LNCaP clone FGC (cell line): ENCODE results near the gene CRYBA2.

Experiments used
- DNase-seq: peaks from one replicate; pipeline ENCODE4 v3.0.0-alpha.2; 2011; ENCODE audit warnings: low read depth
- H3K4me3 ChIP-seq: 2 replicates; pipeline ENCODE4 v1.5.1; 2011; ENCODE audit warnings: mild to moderate bottlenecking, low read depth, low read length, control low read depth
- TF ChIP-seq, protein P1 (sequence below): IDR thresholded peaks from 2 replicates; pipeline ENCODE4 v1.5.1; 2012; ENCODE audit warnings: mild to moderate bottlenecking; ENCODE audit not compliant: control insufficient read depth, insufficient read depth; ENCODE audit errors: extremely low read depth

CRYBA2 gene

DNA sequence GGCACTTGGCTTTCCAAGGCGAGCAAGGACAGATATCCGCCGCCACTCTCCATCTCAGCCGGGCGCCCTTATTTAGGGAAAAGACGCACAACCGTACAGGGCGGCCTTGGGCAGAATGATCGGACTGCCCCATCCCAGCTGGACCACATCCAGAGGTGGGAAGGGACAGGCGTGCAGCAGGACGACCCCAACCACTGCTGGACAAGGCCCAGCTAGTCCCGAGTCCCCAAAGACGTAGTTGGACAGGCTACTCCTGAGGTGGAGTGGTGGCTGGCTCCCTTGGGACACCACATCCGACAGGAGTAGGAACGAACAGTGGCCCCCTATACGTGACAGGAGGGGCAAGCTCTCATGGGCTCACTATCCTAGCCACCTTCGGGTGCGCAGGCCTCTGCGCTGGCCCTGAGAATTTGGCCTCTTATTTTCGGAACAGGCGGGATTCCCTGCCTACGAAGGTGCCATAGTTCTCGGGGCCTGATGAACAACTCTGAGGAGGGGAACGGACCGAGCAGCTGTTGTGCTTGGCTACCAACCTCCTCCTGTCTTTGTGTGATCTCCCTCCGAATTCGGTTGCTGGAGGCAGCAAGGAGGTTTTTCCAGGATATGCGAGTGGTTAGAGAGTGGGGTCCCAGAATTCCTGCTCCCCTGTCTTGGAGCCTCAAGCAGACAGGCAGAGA lies 10.5 kb downstream of the CRYBA2 start:
- DNase-seq: no peak
- H3K4me3 ChIP-seq: no peak overlapping the region
- TF ChIP-seq, protein P1, sequence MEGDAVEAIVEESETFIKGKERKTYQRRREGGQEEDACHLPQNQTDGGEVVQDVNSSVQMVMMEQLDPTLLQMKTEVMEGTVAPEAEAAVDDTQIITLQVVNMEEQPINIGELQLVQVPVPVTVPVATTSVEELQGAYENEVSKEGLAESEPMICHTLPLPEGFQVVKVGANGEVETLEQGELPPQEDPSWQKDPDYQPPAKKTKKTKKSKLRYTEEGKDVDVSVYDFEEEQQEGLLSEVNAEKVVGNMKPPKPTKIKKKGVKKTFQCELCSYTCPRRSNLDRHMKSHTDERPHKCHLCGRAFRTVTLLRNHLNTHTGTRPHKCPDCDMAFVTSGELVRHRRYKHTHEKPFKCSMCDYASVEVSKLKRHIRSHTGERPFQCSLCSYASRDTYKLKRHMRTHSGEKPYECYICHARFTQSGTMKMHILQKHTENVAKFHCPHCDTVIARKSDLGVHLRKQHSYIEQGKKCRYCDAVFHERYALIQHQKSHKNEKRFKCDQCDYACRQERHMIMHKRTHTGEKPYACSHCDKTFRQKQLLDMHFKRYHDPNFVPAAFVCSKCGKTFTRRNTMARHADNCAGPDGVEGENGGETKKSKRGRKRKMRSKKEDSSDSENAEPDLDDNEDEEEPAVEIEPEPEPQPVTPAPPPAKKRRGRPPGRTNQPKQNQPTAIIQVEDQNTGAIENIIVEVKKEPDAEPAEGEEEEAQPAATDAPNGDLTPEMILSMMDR: no peak

DNA sequence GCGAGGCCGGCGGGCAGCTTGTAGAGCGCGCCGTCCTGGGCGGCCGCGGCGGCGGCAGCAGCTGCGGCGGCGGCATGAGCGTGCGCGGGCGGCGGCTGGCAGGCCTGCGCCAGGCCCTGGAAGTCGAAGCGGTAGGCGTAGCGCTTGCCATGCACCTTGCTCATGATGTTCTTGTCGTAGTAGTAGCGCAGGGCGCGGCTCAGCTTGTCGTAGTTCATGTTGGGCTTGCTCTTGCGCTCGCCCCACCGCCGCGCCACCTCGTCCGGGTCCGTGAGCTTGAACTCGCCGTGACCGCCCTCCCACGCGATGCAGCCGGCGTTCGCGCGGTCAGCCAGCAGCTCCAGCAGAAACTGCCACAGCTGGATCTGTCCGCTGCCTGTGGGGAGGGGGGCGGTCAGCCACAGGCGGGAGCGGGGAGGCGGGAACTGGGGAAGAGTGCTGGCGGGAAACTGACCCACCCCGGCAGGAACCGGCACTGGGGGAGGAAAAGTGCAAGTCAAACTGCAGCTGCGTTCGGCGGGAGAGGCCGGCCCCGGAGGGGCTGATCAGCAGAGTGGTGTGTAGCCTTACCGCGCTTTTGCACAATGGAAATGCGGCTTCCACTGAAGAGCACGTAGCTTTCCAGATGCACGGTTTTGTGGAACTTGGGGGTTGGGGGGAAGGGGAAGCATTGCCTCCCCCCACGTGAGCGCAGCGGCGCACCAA lies 11.2 kb downstream of the CRYBA2 start:
- H3K4me3 ChIP-seq: no peak overlapping the region
- DNase-seq: no peak
- TF ChIP-seq, protein P1: no peak

DNA sequence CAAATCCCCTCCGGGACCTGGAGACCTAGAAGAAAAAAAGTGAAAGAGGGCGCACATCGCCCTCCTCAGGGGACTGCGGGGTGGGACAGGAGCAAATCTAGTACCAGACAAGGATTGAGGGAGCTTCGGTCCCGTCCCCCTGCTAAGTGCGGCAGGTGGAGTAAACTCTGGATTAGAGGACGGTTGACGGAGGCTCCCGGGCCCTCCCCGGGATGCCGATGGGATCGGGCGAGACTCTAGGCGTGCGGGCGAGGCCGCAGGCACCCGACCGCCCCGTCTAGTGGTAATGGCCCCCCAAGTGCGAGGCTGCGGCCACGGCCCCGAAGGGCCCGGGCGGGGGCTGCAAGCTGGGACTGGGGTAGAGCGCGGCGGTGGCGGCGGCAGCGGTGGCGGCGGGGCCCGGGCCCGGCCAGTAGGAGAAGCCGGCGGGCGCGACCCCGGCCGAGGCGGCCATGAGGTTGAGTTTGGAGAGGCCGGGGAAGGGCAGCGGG lies 11.8 kb downstream of the CRYBA2 start:
- TF ChIP-seq, protein P1: no peak
- H3K4me3 ChIP-seq: no peak overlapping the region
- DNase-seq: no peak

DNA sequence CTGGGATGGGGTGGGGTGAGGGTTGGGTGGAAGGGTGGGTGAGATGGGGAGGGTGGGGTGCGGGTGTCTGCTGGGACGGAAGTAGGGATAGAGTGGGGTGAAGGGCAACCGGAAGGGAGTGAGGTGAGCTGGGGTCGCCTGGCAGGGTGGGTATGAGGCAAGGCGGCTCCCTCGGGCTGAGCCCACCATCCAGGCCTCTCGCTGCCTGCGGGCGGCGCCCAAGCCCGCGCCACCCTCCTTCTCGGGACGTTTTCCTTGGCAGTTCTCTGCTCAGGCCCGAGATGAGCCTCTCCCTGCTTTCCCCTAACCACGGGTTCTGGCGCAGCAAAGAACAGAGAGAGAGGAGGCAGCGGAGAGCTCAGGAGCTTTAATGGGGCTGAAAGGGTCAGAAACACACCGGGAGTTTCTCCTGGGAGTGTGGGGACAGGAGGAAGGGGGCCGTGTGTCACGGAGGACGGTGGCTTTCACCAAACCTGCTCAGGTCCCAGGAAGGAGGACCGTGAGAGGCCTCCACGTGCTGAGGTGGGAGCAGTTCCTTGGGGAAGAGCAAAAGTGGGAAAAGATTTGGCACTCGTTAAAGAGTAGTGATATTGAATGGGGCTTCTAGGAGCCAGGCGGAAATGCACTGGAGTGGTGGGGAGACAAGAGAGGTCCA lies 12.4 kb downstream of the CRYBA2 start:
- no peak overlapping the region for H3K4me3 ChIP-seq
- TF ChIP-seq, protein P1: no peak
- DNase-seq: no peak

DNA sequence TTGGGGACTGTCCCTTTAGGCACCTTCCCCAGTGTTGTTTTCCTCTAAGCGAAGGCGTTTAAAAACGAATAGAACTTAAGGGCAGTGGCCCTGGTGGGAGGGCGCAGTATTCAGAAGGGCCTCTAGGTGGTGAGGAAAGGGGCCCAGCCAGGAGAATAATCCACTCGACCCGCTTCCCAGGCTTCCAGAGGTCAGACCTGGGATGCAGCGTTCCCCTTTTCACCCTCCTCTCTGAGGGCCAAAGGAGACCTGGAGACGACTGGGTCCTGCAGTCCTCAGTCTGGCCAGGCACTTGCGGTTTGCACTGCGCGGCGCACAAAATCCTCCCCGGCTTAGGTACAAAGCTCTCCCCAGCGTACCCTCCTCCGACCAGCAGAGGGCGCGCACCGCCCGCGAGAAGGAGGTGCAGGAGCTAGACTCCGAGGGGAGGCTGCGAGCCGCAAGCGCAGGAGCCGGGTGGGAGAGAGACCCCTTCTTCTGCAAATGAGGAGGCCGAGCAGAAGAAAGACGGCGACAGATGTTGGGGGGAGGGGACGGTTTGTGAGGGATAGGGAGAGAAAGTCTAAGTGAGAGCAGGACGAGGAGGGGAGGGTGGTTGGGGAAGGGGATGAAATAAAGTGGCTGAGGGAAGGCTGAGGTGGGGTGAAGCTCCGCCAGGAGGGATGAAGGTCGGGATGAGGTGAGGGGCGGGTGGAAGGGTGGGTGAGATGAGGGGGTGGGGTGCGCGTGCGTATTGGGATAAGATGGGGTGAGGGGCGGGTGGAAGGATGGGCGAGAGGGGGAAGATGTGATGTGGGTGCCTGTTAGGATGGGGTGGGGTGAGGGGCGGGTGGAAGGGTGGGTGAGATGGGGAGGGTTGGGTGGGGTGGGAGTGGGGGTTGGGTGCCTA lies 13.1 kb downstream of the CRYBA2 start:
- TF ChIP-seq, protein P1: peak; percentile 96
- peak overlapping the region; percentile 30 for H3K4me3 ChIP-seq
- DNase-seq: no peak

- no peak overlapping the region for H3K4me3 ChIP-seq
- DNase-seq: no peak
- TF ChIP-seq, protein P1: no peak
Observed at GRCh38 chr2:218975060-218975777, 18.0 kb downstream of the CRYBA2 start.
